HepG2 (cell line): ENCODE measurements around the gene TOP1. TPM values are rescaled to one million over a fixed set of nuclear protein-coding genes. Genes with fewer than 3 reads are reported as not detected.

ENCODE experiments used
- DNMT1 ChIP-seq: sonication (generic); formaldehyde crosslinking; IDR thresholded peaks from 2 replicates; pipeline ENCODE4 v1.5.1; 2020; ENCODE audit warnings: mild to moderate bottlenecking, missing genetic modification reagents
- EED ChIP-seq: sonication (generic); formaldehyde crosslinking; IDR thresholded peaks from 2 replicates; pipeline ENCODE4 v1.5.0; 2020; ENCODE audit warnings: mild to moderate bottlenecking, missing genetic modification reagents
- FOXA3 ChIP-seq: IDR thresholded peaks from 2 replicates; pipeline ENCODE4 v1.6.1; 2016; ENCODE audit warnings: missing genetic modification reagents, missing compliant biosample characterization
- GFI1 ChIP-seq: sonication (generic); formaldehyde crosslinking; IDR thresholded peaks from 2 replicates; pipeline ENCODE4 v1.5.0; 2020; ENCODE audit warnings: missing genetic modification reagents, mild to moderate bottlenecking, borderline replicate concordance
- LCORL ChIP-seq, 2 experiments: fragments of 450-650 bp in 1 of 2; sonication (generic) in 1 of 2; formaldehyde crosslinking in 1 of 2; IDR thresholded peaks; 2 replicates each; pipeline versions ENCODE4 v1.5.0 to v1.6.1; 2017 to 2020; ENCODE audit warnings: antibody characterized with exemption in 1 of 2, missing genetic modification reagents in 1 of 2
- NR2F2 ChIP-seq: IDR thresholded peaks from 2 replicates; pipeline ENCODE4 v1.6.1; 2012; ENCODE audit warnings: low read depth, inconsistent platforms, borderline replicate concordance
- POGZ ChIP-seq: sonication (generic); formaldehyde crosslinking; IDR thresholded peaks from 2 replicates; pipeline ENCODE4 v1.4.0; 2020; ENCODE audit warnings: mild to moderate bottlenecking, missing genetic modification reagents
- RCOR2 ChIP-seq: IDR thresholded peaks from 2 replicates; pipeline ENCODE4 v1.6.1; 2016; ENCODE audit warnings: missing biosample characterization, missing genetic modification reagents
- SIN3A ChIP-seq: IDR thresholded peaks from 2 replicates; pipeline ENCODE4 v1.6.1; 2011; ENCODE audit warnings: low read depth, mild to moderate bottlenecking, control low read depth, low read length, borderline replicate concordance
- ZFX ChIP-seq: sonication (generic); formaldehyde crosslinking; IDR thresholded peaks from 2 replicates; pipeline ENCODE4 v1.4.0; 2020; ENCODE audit warnings: mild to moderate bottlenecking, low read depth, missing genetic modification reagents, moderate library complexity
- ZNF160 ChIP-seq: sonication (generic); formaldehyde crosslinking; IDR thresholded peaks from 2 replicates; pipeline ENCODE4 v1.8.0; 2022; ENCODE audit warnings: mild to moderate bottlenecking, inconsistent platforms, missing genetic modification reagents
- ZNF326 ChIP-seq: sonication (generic); formaldehyde crosslinking; IDR thresholded peaks from 2 replicates; pipeline ENCODE4 v1.4.0; 2020; ENCODE audit warnings: missing genetic modification reagents, borderline replicate concordance
- ZNF33A ChIP-seq: sonication (generic); formaldehyde crosslinking; IDR thresholded peaks from 2 replicates; pipeline ENCODE4 v1.5.1; 2020; ENCODE audit warnings: missing genetic modification reagents, mild to moderate bottlenecking, moderate library complexity, borderline replicate concordance
- ZNF382 ChIP-seq: sonication (generic); formaldehyde crosslinking; IDR thresholded peaks from 2 replicates; pipeline ENCODE4 v1.5.0; 2020; ENCODE audit warnings: missing genetic modification reagents, mild to moderate bottlenecking, borderline replicate concordance
- ZNF446 ChIP-seq: sonication (generic); formaldehyde crosslinking; IDR thresholded peaks from 2 replicates; pipeline ENCODE4 v1.5.0; 2020; ENCODE audit warnings: mild to moderate bottlenecking, missing genetic modification reagents
- ZNF546 ChIP-seq: sonication (generic); formaldehyde crosslinking; conservative IDR thresholded peaks from 2 replicates; pipeline ENCODE4 v1.8.1; 2023; ENCODE audit warnings: mild to moderate bottlenecking, missing genetic modification reagents
- ZNF670 ChIP-seq: sonication (generic); formaldehyde crosslinking; IDR thresholded peaks from 2 replicates; pipeline ENCODE4 v1.8.0; 2022; ENCODE audit warnings: mild to moderate bottlenecking, missing genetic modification reagents, borderline replicate concordance
- ZSCAN21 ChIP-seq: sonication (generic); formaldehyde crosslinking; IDR thresholded peaks from 2 replicates; pipeline ENCODE4 v1.8.0; 2022; ENCODE audit warnings: mild to moderate bottlenecking, missing genetic modification reagents, moderate library complexity, borderline replicate concordance
- polyA plus RNA-seq, 8 experiments: library from polyadenylated mRNA; depleted of rRNA in 3 of 8; stranded (reverse) in 7 of 8; unstranded in 1 of 8; fragments of >200 nt; fragmentation: Illumina TruSeq in 4 of 8; extraction: Trizol in 4 of 8; gene quantifications; 2 replicates each; pipeline versions ENCODE4 v1.2.1 to v1.2.3, GENCODE V29; 2011 to 2016; ENCODE audit warnings: low read depth in 4 of 8, missing spikeins in 1 of 8, mixed read lengths in 1 of 8; ENCODE audit not compliant: insufficient read depth in 1 of 8
- total RNA-seq, 5 experiments: library from RNA; depleted of rRNA; stranded (reverse); fragments of >200 nt; fragmentation: Illumina TruSeq; extraction: Trizol; gene quantifications; 2 replicates each; pipeline ENCODE4 v1.2.3, GENCODE V29; 2016; ENCODE audit warnings: low read depth in 1 of 5
- TF ChIP-seq, protein P1 (sequence below): sonication (generic); formaldehyde crosslinking; IDR thresholded peaks from 2 replicates; pipeline ENCODE4 v1.4.0; 2020; ENCODE audit warnings: missing genetic modification reagents
- TF ChIP-seq, protein P2 (sequence below): sonication (generic); formaldehyde crosslinking; IDR thresholded peaks from 2 replicates; pipeline ENCODE4 v1.4.0; 2020; ENCODE audit warnings: mild to moderate bottlenecking, low read depth, missing genetic modification reagents
- TF ChIP-seq, protein P3 (sequence below): sonication (generic); formaldehyde crosslinking; IDR thresholded peaks from 2 replicates; pipeline ENCODE4 v1.8.0; 2022; ENCODE audit warnings: missing genetic modification reagents, low read depth, mild to moderate bottlenecking, borderline replicate concordance
- TF ChIP-seq, protein P4 (sequence below): sonication (generic); formaldehyde crosslinking; IDR thresholded peaks from 2 replicates; pipeline ENCODE4 v1.5.0; 2020; ENCODE audit warnings: missing genetic modification reagents
- TF ChIP-seq, protein P5 (sequence below): sonication (generic); formaldehyde crosslinking; IDR thresholded peaks from 2 replicates; pipeline ENCODE4 v1.5.0; 2020; ENCODE audit warnings: missing genetic modification reagents, mild to moderate bottlenecking, borderline replicate concordance
- TF ChIP-seq, protein P6 (sequence below): sonication (generic); formaldehyde crosslinking; IDR thresholded peaks from 2 replicates; pipeline ENCODE4 v1.9.0; 2021; ENCODE audit warnings: missing genetic modification reagents, borderline replicate concordance

Gene TOP1
- total and polyA plus RNA-seq, 2 of the 13 experiments (the other 11 are each of a cell fraction or from before 2014, with no cell fraction given): 10.2 to 19.4 TPM

DNA sequence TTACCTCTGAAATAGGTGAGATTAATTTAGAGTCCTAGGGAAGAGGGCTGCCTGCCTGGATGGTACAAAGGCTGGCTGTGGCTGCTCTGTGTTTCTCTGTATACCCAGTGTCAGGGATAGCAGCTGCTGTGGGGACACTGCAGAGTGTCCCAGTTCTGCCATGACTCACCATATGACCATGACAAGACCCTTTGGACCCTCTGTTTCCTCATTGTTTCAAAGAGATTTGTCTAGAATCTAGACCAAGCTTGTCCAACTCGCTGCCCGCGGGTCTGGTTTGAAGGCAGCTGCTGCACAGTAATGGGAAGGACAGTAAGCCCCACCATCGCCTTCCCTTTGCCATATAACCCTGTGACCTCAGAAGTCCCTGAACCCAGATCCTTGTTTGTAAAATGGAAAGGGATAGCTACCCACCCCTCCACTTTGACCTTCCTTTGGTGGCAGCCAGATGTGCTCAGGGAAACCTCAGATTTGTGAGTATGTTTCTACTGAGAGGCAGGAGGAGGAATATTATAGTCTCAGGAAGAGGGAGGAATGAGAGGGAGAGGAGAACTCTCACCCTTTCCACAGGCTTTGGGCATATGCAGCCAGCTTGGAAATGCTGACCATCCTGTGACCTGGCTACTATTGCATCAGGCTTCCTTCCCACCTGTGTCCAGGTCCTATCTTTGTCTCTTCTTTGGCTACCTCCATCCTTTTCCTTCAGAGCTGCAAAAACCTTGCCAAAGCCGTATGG is 122.7 kb downstream of the TOP1 start (continued):
- TF ChIP-seq GFI1 (CRISPR knock-in tag) (no peak), ZNF33A (no peak), NR2F2 (no peak), EED (no peak), SIN3A (no peak), LCORL (IDR thresholded peaks at IDR 0.05) (no peak), LCORL (CRISPR knock-in tag; IDR thresholded peaks at IDR 0.05) (peak; percentile 22; the same call in 1 of the 2 replicates), DNMT1 (no peak), ZNF326 (CRISPR knock-in tag) (no peak), ZSCAN21 (CRISPR knock-in tag) (no peak), FOXA3 (0 out of 2 replicates have a peak, but pooled peaks have one; percentile 10), ZNF670 (no peak), RCOR2 (CRISPR knock-in tag) (peak; percentile 67; the same call in 1 of the 2 replicates), POGZ (CRISPR knock-in tag) (peak; percentile 37; the same call in 1 of the 2 replicates), ZNF546 (no peak), ZFX (no peak), ZNF446 (CRISPR knock-in tag) (no peak), ZNF382 (CRISPR knock-in tag) (no peak), ZNF160 (CRISPR knock-in tag) (no peak)
- TF ChIP-seq, protein P1, sequence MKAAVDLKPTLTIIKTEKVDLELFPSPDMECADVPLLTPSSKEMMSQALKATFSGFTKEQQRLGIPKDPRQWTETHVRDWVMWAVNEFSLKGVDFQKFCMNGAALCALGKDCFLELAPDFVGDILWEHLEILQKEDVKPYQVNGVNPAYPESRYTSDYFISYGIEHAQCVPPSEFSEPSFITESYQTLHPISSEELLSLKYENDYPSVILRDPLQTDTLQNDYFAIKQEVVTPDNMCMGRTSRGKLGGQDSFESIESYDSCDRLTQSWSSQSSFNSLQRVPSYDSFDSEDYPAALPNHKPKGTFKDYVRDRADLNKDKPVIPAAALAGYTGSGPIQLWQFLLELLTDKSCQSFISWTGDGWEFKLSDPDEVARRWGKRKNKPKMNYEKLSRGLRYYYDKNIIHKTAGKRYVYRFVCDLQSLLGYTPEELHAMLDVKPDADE (CRISPR knock-in tag): no peak
- TF ChIP-seq, protein P2, sequence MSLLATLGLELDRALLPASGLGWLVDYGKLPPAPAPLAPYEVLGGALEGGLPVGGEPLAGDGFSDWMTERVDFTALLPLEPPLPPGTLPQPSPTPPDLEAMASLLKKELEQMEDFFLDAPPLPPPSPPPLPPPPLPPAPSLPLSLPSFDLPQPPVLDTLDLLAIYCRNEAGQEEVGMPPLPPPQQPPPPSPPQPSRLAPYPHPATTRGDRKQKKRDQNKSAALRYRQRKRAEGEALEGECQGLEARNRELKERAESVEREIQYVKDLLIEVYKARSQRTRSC: no peak
- TF ChIP-seq, protein P3, sequence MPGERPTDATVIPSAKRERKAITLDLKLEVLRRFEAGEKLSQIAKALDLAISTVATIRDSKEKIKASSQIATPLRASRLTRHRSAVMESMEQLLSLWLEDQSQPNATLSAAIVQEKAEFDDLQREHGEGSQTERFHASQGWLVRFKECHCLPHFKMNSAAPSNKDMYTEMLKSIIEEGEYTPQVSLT (CRISPR knock-in tag): no peak
- TF ChIP-seq, protein P4, sequence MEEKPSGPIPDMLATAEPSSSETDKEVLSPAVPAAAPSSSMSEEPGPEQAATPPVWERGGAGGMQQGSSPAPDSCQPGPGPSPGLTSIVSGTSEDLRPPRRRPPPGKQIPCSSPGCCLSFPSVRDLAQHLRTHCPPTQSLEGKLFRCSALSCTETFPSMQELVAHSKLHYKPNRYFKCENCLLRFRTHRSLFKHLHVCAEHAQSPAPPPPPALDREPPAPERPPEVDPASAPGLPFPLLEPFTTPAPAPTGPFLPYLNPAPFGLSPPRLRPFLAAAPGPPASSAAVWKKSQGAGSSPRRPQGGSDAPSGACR: no peak
- TF ChIP-seq, protein P5, sequence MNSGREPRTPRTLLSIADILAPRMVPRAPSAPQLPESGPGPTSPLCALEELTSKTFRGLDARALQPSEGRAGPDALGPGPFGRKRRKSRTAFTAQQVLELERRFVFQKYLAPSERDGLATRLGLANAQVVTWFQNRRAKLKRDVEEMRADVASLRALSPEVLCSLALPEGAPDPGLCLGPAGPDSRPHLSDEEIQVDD: no peak
- TF ChIP-seq, protein P6, sequence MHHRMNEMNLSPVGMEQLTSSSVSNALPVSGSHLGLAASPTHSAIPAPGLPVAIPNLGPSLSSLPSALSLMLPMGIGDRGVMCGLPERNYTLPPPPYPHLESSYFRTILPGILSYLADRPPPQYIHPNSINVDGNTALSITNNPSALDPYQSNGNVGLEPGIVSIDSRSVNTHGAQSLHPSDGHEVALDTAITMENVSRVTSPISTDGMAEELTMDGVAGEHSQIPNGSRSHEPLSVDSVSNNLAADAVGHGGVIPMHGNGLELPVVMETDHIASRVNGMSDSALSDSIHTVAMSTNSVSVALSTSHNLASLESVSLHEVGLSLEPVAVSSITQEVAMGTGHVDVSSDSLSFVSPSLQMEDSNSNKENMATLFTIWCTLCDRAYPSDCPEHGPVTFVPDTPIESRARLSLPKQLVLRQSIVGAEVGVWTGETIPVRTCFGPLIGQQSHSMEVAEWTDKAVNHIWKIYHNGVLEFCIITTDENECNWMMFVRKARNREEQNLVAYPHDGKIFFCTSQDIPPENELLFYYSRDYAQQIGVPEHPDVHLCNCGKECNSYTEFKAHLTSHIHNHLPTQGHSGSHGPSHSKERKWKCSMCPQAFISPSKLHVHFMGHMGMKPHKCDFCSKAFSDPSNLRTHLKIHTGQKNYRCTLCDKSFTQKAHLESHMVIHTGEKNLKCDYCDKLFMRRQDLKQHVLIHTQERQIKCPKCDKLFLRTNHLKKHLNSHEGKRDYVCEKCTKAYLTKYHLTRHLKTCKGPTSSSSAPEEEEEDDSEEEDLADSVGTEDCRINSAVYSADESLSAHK: no peak
